H1 (cell line): Measurements from ENCODE around the gene CDH8. TPM values are rescaled to one million over a fixed set of nuclear protein-coding genes. Genes with fewer than 3 reads are reported as not detected.

Source experiments
- ASH2L ChIP-seq: fragments of 200-600, 300-600 bp; sonication (generic); IDR thresholded peaks from one replicate; pipeline ENCODE4 v1.7.1; 2017; ENCODE audit warnings: low read length
- BCL11A ChIP-seq, 2 experiments: IDR thresholded peaks; one replicate each; pipeline ENCODE4 v1.6.1; 2011; ENCODE audit warnings: low read depth in 2 of 2, low read length in 2 of 2, mild to moderate bottlenecking in 2 of 2
- MAFK ChIP-seq: IDR thresholded peaks from 2 replicates; pipeline ENCODE4 v1.6.1; 2012; ENCODE audit warnings: low read depth, mild to moderate bottlenecking, improper control_type of control experiment, low read length
- SP4 ChIP-seq: IDR thresholded peaks from 2 replicates; pipeline ENCODE4 v1.6.1; 2012; ENCODE audit warnings: low read length, inconsistent platforms
- polyA plus RNA-seq, 7 experiments: library from polyadenylated mRNA; depleted of rRNA in 3 of 7; stranded (reverse) in 5 of 7; unstranded in 2 of 7; fragments of >200 nt in 5 of 7; fragments of 200-250 nt in 2 of 7; gene quantifications; 1 replicate in 5 of 7; 2 replicates in 1 of 7; 4 replicates in 1 of 7; pipeline versions ENCODE4 v1.2.1 to v1.2.3, GENCODE V29; 2011 to 2013; ENCODE audit warnings: missing spikeins in 2 of 7, mixed read lengths in 2 of 7
- total RNA-seq: library from RNA; stranded (reverse); fragmentation: NEBNext Ultra II Directional; extraction: Animal tissue kit (Norgen Biotek cat#: 25700); gene quantifications from 2 replicates; pipeline ENCODE4 v1.2.1, GENCODE V29; 2021
- TF ChIP-seq, protein P1 (sequence below): fragments of 300-600 bp; sonication (generic); IDR thresholded peaks from 2 replicates; pipeline ENCODE4 v1.7.1; 2012; ENCODE audit warnings: low read length, moderate library complexity, mild to moderate bottlenecking, inconsistent platforms; ENCODE audit not compliant: insufficient replicate concordance

CDH8 gene
- total and polyA plus RNA-seq, 2 of the 8 experiments (the other 6 are each of a cell fraction or from before 2014, with no cell fraction given): 7.7 to 8.4 TPM

DNA sequence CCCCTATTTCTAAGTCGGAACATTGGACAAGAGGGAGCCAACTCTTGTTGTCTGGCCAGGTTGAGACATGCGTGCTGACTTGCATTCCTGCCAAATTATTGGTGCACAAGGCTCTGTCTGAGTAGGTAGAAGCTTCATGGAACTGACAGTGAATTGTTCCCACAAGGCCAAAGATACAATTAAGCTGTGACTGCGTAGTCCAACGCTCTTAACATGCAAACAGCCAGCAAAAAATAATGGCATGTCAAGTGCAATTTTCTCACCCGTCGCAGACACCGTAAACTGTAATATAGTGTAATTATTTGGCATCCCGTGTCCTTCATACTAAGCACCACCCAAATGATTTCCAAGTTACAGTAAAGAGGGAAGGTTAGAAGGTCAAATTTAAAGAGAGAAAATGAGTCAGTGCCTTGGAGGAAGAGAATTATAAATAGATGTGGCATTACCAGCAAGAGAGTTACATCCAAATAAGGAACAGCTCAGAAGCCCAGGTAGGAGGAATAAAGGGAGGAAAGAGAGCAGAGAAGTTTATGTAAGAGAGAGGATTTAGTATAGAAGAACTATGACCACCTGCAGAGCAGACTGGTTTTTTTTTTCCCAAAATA lies 21.8 kb downstream of the CDH8 start (continued):
- TF ChIP-seq, protein P1, sequence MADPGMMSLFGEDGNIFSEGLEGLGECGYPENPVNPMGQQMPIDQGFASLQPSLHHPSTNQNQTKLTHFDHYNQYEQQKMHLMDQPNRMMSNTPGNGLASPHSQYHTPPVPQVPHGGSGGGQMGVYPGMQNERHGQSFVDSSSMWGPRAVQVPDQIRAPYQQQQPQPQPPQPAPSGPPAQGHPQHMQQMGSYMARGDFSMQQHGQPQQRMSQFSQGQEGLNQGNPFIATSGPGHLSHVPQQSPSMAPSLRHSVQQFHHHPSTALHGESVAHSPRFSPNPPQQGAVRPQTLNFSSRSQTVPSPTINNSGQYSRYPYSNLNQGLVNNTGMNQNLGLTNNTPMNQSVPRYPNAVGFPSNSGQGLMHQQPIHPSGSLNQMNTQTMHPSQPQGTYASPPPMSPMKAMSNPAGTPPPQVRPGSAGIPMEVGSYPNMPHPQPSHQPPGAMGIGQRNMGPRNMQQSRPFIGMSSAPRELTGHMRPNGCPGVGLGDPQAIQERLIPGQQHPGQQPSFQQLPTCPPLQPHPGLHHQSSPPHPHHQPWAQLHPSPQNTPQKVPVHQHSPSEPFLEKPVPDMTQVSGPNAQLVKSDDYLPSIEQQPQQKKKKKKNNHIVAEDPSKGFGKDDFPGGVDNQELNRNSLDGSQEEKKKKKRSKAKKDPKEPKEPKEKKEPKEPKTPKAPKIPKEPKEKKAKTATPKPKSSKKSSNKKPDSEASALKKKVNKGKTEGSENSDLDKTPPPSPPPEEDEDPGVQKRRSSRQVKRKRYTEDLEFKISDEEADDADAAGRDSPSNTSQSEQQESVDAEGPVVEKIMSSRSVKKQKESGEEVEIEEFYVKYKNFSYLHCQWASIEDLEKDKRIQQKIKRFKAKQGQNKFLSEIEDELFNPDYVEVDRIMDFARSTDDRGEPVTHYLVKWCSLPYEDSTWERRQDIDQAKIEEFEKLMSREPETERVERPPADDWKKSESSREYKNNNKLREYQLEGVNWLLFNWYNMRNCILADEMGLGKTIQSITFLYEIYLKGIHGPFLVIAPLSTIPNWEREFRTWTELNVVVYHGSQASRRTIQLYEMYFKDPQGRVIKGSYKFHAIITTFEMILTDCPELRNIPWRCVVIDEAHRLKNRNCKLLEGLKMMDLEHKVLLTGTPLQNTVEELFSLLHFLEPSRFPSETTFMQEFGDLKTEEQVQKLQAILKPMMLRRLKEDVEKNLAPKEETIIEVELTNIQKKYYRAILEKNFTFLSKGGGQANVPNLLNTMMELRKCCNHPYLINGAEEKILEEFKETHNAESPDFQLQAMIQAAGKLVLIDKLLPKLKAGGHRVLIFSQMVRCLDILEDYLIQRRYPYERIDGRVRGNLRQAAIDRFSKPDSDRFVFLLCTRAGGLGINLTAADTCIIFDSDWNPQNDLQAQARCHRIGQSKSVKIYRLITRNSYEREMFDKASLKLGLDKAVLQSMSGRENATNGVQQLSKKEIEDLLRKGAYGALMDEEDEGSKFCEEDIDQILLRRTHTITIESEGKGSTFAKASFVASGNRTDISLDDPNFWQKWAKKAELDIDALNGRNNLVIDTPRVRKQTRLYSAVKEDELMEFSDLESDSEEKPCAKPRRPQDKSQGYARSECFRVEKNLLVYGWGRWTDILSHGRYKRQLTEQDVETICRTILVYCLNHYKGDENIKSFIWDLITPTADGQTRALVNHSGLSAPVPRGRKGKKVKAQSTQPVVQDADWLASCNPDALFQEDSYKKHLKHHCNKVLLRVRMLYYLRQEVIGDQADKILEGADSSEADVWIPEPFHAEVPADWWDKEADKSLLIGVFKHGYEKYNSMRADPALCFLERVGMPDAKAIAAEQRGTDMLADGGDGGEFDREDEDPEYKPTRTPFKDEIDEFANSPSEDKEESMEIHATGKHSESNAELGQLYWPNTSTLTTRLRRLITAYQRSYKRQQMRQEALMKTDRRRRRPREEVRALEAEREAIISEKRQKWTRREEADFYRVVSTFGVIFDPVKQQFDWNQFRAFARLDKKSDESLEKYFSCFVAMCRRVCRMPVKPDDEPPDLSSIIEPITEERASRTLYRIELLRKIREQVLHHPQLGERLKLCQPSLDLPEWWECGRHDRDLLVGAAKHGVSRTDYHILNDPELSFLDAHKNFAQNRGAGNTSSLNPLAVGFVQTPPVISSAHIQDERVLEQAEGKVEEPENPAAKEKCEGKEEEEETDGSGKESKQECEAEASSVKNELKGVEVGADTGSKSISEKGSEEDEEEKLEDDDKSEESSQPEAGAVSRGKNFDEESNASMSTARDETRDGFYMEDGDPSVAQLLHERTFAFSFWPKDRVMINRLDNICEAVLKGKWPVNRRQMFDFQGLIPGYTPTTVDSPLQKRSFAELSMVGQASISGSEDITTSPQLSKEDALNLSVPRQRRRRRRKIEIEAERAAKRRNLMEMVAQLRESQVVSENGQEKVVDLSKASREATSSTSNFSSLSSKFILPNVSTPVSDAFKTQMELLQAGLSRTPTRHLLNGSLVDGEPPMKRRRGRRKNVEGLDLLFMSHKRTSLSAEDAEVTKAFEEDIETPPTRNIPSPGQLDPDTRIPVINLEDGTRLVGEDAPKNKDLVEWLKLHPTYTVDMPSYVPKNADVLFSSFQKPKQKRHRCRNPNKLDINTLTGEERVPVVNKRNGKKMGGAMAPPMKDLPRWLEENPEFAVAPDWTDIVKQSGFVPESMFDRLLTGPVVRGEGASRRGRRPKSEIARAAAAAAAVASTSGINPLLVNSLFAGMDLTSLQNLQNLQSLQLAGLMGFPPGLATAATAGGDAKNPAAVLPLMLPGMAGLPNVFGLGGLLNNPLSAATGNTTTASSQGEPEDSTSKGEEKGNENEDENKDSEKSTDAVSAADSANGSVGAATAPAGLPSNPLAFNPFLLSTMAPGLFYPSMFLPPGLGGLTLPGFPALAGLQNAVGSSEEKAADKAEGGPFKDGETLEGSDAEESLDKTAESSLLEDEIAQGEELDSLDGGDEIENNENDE: no peak
- no peak for TF ChIP-seq MAFK
- TF ChIP-seq ASH2L: no peak
- TF ChIP-seq BCL11A (IDR thresholded peaks at IDR 0.05; ENCODE audit: low read depth in 2 of 2, low read length in 2 of 2): no peak
- no peak for TF ChIP-seq SP4
